Endothelial cell (in vitro differentiated cells): ENCODE measurements around the gene LEFTY2. TPM values are rescaled to one million over a fixed set of nuclear protein-coding genes. Genes with fewer than 3 reads are reported as not detected.

ENCODE experiments used
- DNase-seq: peaks from one replicate; pipeline ENCODE4 v3.0.0; 2021; ENCODE audit warnings: low spot score
- H3K27ac Mint-ChIP-seq: one replicate; pipeline ENCODE4 v1.8.0; 2021; ENCODE audit warnings: mixed read lengths, inconsistent platforms; ENCODE audit not compliant: unreplicated experiment
- H3K27me3 Mint-ChIP-seq: one replicate; pipeline ENCODE4 v1.8.0; 2021; ENCODE audit warnings: mild to moderate bottlenecking, moderate library complexity, mixed read lengths, inconsistent platforms; ENCODE audit not compliant: unreplicated experiment
- H3K36me3 Mint-ChIP-seq: one replicate; pipeline ENCODE4 v1.8.0; 2021; ENCODE audit warnings: mild to moderate bottlenecking, low read depth, mixed read lengths, inconsistent platforms; ENCODE audit not compliant: unreplicated experiment
- H3K4me1 Mint-ChIP-seq: one replicate; pipeline ENCODE4 v1.8.0; 2021; ENCODE audit warnings: mild to moderate bottlenecking, mixed read lengths, inconsistent platforms; ENCODE audit not compliant: unreplicated experiment
- H3K4me3 Mint-ChIP-seq: one replicate; pipeline ENCODE4 v1.8.0; 2021; ENCODE audit warnings: mild to moderate bottlenecking, mixed read lengths, inconsistent platforms; ENCODE audit not compliant: unreplicated experiment
- H3K9me3 Mint-ChIP-seq: one replicate; pipeline ENCODE4 v1.8.0; 2021; ENCODE audit warnings: mixed read lengths, inconsistent platforms; ENCODE audit not compliant: unreplicated experiment
- total RNA-seq: library from RNA; stranded (reverse); fragmentation: NEBNext Ultra II Directional; extraction: Animal tissue kit (Norgen Biotek cat#: 25700); gene quantifications from one replicate; pipeline ENCODE4 v1.2.1, GENCODE V29; 2021; ENCODE audit not compliant: unreplicated experiment
- TF ChIP-seq, protein P1 (sequence below): fragments of 200-600 bp; sonication (generic); IDR thresholded peaks from one replicate; pipeline ENCODE4 v1.5.0; 2021; ENCODE audit warnings: antibody characterized with exemption; ENCODE audit not compliant: unreplicated experiment

LEFTY2 gene
- total RNA-seq, 1 donor from 2014 or later, result 0.26 TPM

DNA sequence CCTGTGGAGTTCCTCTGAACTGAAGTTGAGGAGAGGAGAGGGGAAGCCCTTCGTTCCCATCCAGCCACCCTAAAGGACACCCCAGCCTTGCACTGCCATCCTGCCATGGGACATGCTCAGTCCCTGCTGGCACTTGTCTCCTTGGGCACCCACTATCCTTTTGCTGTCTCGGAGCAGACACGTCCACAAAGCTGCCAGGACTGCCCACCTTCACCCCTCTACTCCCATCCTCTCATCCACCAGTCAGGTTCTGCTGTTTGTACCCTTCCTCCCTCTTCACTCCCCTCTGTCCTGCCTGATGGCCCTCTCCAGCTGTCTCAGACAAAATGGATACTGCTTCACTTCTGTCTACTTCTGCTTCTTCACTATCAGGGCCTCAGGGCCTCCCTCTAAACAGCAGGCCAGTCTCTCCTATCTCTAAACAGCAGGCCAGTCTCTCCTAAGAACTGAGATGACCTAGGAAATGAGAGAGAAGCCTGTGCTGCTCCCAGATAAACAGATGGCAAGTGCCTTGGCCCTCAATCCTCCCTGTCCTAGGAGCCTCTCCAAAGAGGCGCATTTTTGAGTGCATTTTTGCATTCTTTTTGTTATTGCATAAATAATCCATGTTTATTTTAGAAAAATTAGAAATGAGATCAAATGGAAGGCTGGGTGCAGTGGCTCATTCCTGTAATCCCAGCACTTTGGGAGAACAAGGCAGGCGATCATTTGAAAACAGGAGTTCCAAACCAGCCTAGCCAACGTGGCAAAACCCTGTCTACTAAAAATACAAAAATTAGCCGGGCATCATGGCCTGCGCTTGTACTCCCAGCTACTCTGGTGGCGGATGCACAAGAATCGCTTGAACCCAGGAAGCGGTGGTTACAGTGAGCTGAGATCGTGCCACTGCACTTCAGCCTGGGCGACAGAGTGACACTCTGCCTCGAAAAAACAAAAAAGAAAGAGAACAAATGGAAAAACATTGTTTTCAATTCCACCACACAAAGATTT is 12.5 kb downstream of the LEFTY2 start:
- no peaks in the 10 kb centered on the region for H3K36me3 Mint-ChIP-seq
- H3K9me3 Mint-ChIP-seq, result no peaks in the 10 kb centered on the region
- peaks cover 3% of the 10 kb centered on the region for H3K27me3 Mint-ChIP-seq
- no peak overlapping the region for H3K4me3 Mint-ChIP-seq
- DNase-seq, result no peak
- peaks cover 18% of the 10 kb centered on the region for H3K4me1 Mint-ChIP-seq
- TF ChIP-seq, protein P1, sequence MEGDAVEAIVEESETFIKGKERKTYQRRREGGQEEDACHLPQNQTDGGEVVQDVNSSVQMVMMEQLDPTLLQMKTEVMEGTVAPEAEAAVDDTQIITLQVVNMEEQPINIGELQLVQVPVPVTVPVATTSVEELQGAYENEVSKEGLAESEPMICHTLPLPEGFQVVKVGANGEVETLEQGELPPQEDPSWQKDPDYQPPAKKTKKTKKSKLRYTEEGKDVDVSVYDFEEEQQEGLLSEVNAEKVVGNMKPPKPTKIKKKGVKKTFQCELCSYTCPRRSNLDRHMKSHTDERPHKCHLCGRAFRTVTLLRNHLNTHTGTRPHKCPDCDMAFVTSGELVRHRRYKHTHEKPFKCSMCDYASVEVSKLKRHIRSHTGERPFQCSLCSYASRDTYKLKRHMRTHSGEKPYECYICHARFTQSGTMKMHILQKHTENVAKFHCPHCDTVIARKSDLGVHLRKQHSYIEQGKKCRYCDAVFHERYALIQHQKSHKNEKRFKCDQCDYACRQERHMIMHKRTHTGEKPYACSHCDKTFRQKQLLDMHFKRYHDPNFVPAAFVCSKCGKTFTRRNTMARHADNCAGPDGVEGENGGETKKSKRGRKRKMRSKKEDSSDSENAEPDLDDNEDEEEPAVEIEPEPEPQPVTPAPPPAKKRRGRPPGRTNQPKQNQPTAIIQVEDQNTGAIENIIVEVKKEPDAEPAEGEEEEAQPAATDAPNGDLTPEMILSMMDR, result no peak
- peak overlapping the region; percentile 67 for H3K27ac Mint-ChIP-seq

DNA sequence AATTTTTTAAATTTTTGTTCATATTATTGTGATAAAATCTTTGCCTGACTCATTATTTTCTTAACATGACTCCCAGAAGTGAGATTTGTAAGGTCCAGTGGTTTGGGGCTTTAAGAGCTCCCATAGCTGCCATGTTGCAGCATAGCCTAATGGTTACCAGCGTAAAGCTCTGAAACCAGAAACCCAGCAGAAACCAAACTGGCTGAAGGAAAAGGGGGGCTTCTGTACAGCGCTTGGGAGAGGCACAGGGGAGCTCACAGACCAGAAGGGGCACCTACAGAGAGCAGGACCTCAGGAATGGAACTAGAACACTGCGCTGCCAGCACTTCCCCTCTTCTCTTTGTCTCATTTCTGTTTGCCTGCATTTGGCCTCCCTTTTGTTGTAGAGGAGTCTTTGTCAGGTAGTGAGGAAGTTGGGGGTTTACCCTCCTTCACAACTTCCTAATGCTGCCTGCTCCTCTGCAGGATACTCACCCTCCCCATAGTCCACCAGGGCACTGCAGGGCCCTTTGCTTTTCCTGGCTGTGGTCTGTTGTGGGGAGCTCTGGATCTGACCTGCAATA is 14.4 kb downstream of the LEFTY2 start:
- Mint-ChIP-seq H3K36me3 (peaks cover 3% of the 10 kb centered on the region), H3K27ac (peak overlapping the region; percentile 85), H3K4me1 (peaks cover 21% of the 10 kb centered on the region), H3K9me3 (no peaks in the 10 kb centered on the region), H3K4me3 (no peak overlapping the region), H3K27me3 (peaks cover 3% of the 10 kb centered on the region)
- TF ChIP-seq, protein P1, result no peak
- DNase-seq, result no peak

DNA sequence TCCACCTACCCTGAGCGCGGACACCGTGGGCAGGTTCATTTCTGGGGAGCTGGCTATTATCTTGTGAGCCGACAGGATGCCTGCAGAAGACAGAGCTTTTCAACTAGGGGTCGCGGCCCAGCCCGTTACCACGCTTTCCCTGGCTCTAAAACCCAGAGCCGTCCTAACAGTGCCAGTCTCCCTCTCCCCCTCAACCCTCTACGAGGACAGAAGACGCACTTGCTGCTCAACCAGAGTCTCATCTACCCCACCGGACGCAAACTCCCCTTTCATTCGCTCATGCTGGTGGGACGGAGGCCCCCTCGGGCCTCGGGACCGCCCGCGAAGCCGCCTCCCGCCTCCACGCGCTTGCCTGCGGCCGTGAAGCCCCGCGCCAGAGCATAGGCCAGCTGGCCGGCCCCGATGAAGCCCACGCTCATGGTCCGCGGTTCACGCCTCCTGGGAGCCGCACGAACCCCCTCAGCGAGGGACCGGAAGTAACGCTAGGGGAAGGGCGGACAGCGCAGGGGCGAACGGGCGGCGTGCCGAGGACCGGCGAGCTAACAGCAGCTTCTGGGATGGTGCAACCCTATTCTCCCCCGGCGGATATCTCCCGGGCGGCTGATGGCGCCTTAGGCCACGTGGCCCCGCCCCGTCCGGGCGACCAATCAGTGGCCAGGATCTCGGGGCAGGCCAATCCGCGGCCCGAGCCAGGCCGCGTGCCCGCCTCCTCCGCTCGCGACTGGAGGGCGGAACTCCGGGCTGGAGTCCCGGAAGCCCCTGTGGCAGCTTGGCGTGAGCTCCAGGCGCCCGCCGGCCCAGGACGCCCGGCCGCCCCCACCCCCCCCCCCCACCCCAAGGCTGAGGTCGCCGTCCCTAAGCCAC is 17.1 kb downstream of the LEFTY2 start, which contains the start of gene PYCR2:
Gene PYCR2, minus strand, starts transcription at position 559 of the 864 bp plus-strand sequence. Its CDS starts 140 bp downstream, at position 419.
- Mint-ChIP-seq H3K4me3 (peak within 1 kb of the TSS; percentile 95), H3K9me3 (no peaks in the 10 kb centered on the region), H3K36me3 (peaks cover 3% of the 10 kb centered on the region), H3K27me3 (peaks cover 3% of the 10 kb centered on the region), H3K27ac (peak within 1 kb of the TSS; percentile 93), H3K4me1 (peaks cover 21% of the 10 kb centered on the region)
- TF ChIP-seq, protein P1, result no peak
- peak; percentile 95 for DNase-seq

DNA sequence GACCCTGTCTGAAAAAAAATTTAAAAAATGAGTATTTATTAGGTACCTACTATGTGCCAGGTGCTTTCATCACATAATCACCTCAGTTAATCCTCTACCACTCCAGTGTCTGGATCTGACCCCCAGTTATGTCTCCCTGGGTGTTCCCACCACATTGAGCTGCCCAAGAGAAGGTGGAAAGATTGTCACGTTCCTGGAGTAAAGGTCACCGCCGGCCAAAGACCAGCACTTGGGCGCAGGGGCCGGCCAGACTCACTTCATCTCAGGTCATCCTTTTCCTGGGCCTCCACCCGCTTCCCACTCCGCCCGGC is 17.7 kb downstream of the LEFTY2 start:
- peak overlapping the region; percentile 95 for H3K4me3 Mint-ChIP-seq
- H3K9me3 Mint-ChIP-seq, result no peaks in the 10 kb centered on the region
- H3K36me3 Mint-ChIP-seq, result peaks cover 3% of the 10 kb centered on the region
- TF ChIP-seq, protein P1, result no peak
- peaks cover 17% of the 10 kb centered on the region for H3K4me1 Mint-ChIP-seq
- peaks cover 3% of the 10 kb centered on the region for H3K27me3 Mint-ChIP-seq
- no peak for DNase-seq
- peak overlapping the region; percentile 93 for H3K27ac Mint-ChIP-seq
